Measurements from ENCODE around the gene RIOK2.

DNA sequence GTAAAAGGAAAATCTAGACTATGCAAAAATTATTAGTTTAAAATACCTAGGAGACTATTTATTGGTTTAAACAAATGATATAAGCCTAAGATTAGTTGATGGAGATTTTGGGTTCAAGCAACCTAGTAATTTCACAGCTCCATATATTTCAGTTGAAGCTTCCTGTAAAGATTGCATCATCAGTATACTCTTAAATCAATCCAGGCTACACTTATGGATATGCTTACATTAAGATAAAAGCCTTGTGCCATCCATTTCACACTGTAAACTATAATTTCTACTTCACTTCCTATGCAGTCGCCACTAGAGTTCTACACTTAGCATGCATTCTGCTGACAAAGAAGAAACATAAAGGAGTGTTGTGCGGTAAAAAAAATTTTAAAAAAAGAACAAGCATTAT is 33.3 kb downstream of the RIOK2 start:
- TF ChIP-seq, protein P1, sequence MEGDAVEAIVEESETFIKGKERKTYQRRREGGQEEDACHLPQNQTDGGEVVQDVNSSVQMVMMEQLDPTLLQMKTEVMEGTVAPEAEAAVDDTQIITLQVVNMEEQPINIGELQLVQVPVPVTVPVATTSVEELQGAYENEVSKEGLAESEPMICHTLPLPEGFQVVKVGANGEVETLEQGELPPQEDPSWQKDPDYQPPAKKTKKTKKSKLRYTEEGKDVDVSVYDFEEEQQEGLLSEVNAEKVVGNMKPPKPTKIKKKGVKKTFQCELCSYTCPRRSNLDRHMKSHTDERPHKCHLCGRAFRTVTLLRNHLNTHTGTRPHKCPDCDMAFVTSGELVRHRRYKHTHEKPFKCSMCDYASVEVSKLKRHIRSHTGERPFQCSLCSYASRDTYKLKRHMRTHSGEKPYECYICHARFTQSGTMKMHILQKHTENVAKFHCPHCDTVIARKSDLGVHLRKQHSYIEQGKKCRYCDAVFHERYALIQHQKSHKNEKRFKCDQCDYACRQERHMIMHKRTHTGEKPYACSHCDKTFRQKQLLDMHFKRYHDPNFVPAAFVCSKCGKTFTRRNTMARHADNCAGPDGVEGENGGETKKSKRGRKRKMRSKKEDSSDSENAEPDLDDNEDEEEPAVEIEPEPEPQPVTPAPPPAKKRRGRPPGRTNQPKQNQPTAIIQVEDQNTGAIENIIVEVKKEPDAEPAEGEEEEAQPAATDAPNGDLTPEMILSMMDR (conservative IDR thresholded peaks at IDR 0.05; ENCODE audit: low read depth, low read length): no peak
- TF ChIP-seq EZH2 (IDR thresholded peaks at IDR 0.05; ENCODE audit: borderline replicate concordance, low read depth, low read length, poor library complexity, severe bottlenecking): no peak
